Measurements from ENCODE around the gene ADAMTS3.

ADAMTS3 gene

DNA sequence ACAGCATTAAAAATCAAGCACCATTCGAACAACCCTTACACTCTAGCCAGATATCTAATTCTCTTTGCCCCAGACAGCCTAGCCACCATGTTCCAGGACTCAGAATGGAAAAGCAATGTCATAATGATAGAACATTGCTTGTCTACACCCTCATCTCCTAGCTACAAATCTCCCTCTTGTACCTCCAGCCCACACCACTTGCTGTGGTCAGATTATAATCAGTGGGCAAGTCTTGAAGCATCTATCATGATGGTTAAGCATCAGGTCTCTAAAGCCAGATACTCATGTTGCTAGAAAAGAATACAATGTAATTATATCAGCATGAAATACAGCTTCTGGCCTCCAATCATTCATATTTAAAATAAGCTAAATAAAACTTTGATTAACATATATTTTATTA lies 268.9 kb downstream of the ADAMTS3 start:
- no peak for DNase-seq (ENCODE audit: low read depth in 2 of 2)

DNA sequence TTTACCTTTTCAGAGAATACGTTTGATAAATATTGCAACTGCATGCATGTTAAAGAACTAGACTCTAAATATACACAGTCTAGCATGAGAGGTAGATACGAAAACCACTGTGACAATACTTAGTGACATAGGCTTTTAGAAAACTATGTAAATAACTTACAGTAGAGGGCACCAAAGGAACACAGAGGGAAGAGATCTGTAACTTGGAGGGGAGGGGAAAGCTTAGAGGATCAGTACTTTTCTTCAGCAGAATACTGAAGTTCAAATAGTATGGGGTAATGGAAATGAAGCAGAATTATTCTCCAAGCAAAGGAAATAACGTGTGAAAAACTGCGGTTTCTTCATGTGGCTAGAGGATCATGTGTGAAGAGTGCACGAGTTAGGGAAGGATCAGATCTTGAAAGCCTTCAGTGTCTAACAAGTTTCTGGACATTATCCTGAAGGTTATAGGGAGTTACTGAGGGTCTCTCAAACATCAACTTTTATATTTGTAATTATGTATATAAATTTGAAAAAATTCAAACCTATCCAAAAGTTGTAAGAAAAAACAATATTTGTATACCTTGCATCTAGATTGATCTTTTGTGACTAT lies 273.0 kb downstream of the ADAMTS3 start:
- DNase-seq (ENCODE audit: low read depth in 2 of 2), result no peak

DNA sequence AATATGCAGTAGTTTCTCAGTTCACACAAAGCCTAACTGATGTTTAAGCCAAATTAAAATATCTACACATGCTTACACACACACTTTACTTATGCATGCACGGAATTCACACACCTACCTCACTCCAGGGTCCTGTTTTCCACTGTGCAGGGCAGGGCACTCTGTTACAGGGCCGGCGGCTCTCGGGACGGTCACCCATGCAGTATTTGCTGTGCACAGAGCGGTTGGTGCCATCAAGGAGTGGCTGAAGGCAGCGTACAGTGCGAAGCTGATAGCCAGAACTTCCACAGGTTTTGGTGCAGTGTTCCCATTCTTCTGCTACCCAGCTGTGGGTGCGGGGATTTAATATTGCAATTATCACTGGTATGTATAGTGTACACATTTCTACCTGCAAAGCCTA lies 278.3 kb downstream of the ADAMTS3 start:
- DNase-seq (ENCODE audit: low read depth in 2 of 2), result no peak

GRCh38 chr4:72286910-72287309 lies 282.1 kb downstream of the ADAMTS3 start:
- DNase-seq (ENCODE audit: low read depth in 2 of 2), result no peak

- no peak for DNase-seq (ENCODE audit: low read depth in 2 of 2)
These were observed 282.8 kb downstream of the ADAMTS3 start for GRCh38 chr4:72286185-72286584.

DNA sequence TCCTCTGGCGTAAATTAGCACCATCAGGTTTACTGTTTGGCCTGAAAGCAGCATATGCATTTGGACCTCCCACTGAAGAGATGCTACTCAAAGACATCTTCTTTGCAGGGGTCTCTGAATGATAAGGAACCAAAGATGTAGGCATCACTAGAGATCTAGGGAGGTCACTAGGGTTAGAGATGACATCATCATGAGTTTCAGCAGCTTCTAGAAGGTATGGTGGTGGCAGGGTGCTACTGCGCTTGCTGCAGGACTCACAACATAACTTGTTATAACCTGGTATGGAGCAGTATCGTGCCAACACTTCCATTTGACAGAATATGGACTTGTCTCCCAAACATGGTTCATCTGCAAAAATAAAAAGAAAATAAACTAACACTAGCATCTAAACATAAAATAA lies 285.7 kb downstream of the ADAMTS3 start:
- DNase-seq (ENCODE audit: low read depth in 2 of 2), result no peak

- no peak for DNase-seq (ENCODE audit: low read depth in 2 of 2)
These were observed 288.8 kb downstream of the ADAMTS3 start for GRCh38 chr4:72280252-72280651.

DNA sequence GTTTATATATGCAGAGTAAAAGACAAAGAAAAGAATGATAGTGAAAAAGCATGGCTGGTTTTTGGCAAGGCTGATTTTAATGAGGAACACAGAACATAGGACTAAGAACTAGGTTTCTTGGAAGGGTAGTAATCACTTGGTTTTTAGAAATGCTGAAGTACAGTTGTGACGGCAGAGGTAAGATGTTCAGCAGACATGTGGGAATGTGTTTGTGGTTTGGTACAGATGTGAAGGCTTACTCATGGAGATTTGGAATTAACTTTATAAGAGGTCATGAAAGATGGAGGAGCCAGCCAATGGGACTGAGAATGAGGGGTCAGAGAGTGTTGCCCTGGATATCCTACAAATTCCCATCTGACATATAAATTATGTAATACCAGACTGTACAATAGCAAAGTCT lies 293.6 kb downstream of the ADAMTS3 start:
- DNase-seq (ENCODE audit: low read depth in 2 of 2), result no peak

DNA sequence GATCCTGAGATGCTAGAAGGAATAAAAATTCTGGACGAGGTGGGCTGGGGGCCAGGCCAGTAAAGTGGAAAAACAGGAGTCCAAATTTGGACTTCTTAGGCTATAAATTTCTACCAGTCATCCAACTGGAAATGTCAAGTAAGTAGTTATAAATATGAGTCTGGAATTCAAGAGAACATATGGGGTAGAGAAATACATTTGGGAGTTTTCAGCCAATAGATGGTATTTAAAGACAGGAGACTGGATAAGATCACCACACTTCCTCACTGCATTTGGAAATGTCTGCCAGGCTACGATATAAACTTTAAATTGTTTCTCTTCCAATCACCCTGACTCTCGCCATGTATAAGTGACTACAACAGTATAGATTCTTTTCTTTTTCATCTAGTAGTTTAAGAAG lies 294.8 kb downstream of the ADAMTS3 start:
- no peak for DNase-seq (ENCODE audit: low read depth in 2 of 2)

- DNase-seq (ENCODE audit: low read depth in 2 of 2), result no peak
These were observed 313.8 kb downstream of the ADAMTS3 start for GRCh38 chr4:72255269-72255668.

DNA sequence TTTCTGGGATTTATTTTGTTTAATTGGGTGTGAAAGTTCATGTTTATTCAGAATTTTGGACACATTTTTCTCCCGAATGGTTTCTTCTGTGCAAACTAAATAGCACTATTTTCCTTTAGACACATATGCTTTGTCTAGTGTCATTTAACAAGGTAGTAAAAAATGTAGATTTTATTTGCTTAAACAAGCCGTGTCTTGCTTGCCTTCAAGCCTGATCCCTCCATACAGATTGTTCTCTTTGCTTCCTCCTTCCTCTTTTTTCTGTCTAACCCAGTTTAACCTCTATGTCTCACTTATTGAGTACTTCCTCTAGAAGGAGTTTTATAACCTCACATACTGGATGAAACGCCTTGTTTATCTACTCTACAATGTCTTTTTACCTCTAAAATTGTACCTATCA lies 325.4 kb downstream of the ADAMTS3 start:
- DNase-seq (ENCODE audit: low read depth in 2 of 2), result no peak

DNA sequence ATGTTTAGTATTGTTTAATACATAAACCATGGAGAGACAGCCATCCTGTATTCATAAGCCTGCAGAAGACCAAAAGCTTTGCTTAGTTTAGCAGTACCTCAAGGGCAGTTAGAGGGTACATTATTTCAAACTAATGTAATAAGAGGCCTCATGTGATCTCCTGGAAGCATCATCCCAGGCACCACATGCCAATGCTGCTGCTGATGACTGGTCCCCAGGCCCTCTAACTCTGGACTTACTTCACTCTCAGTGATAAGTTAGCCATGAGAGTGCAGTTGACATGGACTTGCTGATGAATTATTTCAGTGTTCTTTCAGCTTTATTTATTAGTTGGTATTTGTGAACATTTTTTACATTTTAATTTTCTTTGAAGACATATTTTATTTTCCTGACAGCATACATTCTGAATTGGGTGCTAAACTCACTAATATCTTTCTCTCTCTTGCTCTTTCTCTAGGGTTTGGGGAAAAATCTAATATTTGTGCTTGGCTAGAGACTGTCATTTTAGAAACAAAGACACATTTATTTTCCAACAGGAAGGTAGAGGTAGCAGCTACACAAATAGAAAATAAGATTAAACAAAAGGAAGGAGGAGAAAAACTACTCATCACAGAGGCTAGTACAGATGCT lies 329.4 kb downstream of the ADAMTS3 start:
- no peak for DNase-seq (ENCODE audit: low read depth in 2 of 2)

Measured in stimulated activated CD4-positive, alpha-beta T cell treated with anti-CD3 and anti-CD28 coated beads, Interleukin-15, amount 100 ng/mL, for 48 hours (primary cell).